SK-N-SH (cell line): ENCODE data around the gene PRKD2. TPM values are rescaled to one million over a fixed set of nuclear protein-coding genes. Genes with fewer than 3 reads are reported as not detected.

Source experiments
- CTCF ChIA-PET: fragments of 300-600, 350-600 bp; formaldehyde crosslinking; extraction: SDS; loops from one replicate; lab custom pipeline; 2021; lab: Yijun Ruan, JAX
- POLR2A ChIA-PET: fragments of 350-600 bp; sonication (Branson Sonifier 250); formaldehyde crosslinking; extraction: SDS; loops from one replicate; lab custom pipeline; 2020; ENCODE audit warnings: antibody characterized with exemption, inconsistent platforms; lab: Yijun Ruan, JAX
- DNase-seq: peaks from one replicate; pipeline ENCODE4 v3.0.0; 2012
- H2AFZ ChIP-seq: fragments of 200-600 bp; sonication (generic); 2 replicates; pipeline ENCODE4 v1.8.1; 2016; ENCODE audit warnings: antibody characterized with exemption, mild to moderate bottlenecking, low read depth
- H3F3A ChIP-seq: fragments of 200-600 bp; sonication (generic); replicated peaks from 2 replicates; pipeline ENCODE3; 2016; ENCODE audit warnings: antibody characterized with exemption, mild to moderate bottlenecking; ENCODE audit not compliant: insufficient read depth
- H3K27ac ChIP-seq, 2 experiments: fragments of 200-500 bp in 1 of 2; fragments of 200-600 bp in 1 of 2; sonication (Bioruptor generic) in 1 of 2; sonication (generic), shearing (Covaris generic) in 1 of 2; 2 replicates each; pipeline versions ENCODE4 v1.5.1 to v1.6.1; 2014 to 2016; ENCODE audit warnings: low read depth in 2 of 2, inconsistent platforms in 1 of 2, low read length in 1 of 2, mild to moderate bottlenecking in 1 of 2, mixed read lengths in 1 of 2
- H3K27me3 ChIP-seq: fragments of 200-600 bp; sonication (generic), shearing (Covaris generic); 2 replicates; pipeline ENCODE4 v1.6.1; 2016; ENCODE audit warnings: mixed run types; ENCODE audit not compliant: insufficient read depth
- H3K36me3 ChIP-seq, 2 experiments: fragments of 200-500 bp in 1 of 2; fragments of 200-600 bp in 1 of 2; sonication (Bioruptor generic) in 1 of 2; sonication (generic) in 1 of 2; replicated peaks in 1 of 2; 2 replicates each; pipeline versions ENCODE3 to v1.5.1; 2014 to 2016; ENCODE audit warnings: low read length in 1 of 2, mild to moderate bottlenecking in 1 of 2; ENCODE audit not compliant: insufficient read depth in 2 of 2, control insufficient read depth in 1 of 2
- H3K4me1 ChIP-seq, 2 experiments: fragments of 200-500 bp in 1 of 2; fragments of 200-600 bp in 1 of 2; sonication (Bioruptor generic) in 1 of 2; sonication (generic), shearing (Covaris generic) in 1 of 2; 2 replicates each; pipeline versions ENCODE4 v1.5.1 to v1.6.1; 2014 to 2016; ENCODE audit warnings: low read depth in 1 of 2, low read length in 1 of 2, mixed run types in 1 of 2; ENCODE audit not compliant: insufficient read depth in 2 of 2, control insufficient read depth in 1 of 2
- H3K4me2 ChIP-seq: fragments of 200-600 bp; sonication (generic), shearing (Covaris generic); 2 replicates; pipeline ENCODE4 v1.6.1; 2017; ENCODE audit warnings: mixed run types
- H3K4me3 ChIP-seq, 2 experiments: fragments of 200-500 bp in 1 of 2; fragments of 200-600 bp in 1 of 2; sonication (Bioruptor generic) in 1 of 2; sonication (generic), shearing (Covaris generic) in 1 of 2; 2 replicates each; pipeline versions ENCODE4 v1.5.1 to v1.8.1; 2014 to 2016; ENCODE audit warnings: low read depth in 2 of 2, inconsistent platforms in 1 of 2, low read length in 1 of 2, mild to moderate bottlenecking in 1 of 2, mixed read lengths in 1 of 2, moderate library complexity in 1 of 2
- H3K79me2 ChIP-seq: fragments of 200-600 bp; sonication (generic); 2 replicates; pipeline ENCODE4 v1.8.1; 2017; ENCODE audit warnings: mild to moderate bottlenecking; ENCODE audit not compliant: insufficient read depth
- H3K9ac ChIP-seq: fragments of 200-600 bp; sonication (generic); 2 replicates; pipeline ENCODE4 v1.6.1; 2017; ENCODE audit warnings: mixed run types
- H3K9me2 ChIP-seq: fragments of 200-600 bp; sonication (generic); 2 replicates; pipeline ENCODE4 v1.6.1; 2017; ENCODE audit warnings: mixed run types
- H3K9me3 ChIP-seq: fragments of 200-600 bp; sonication (generic); 2 replicates; pipeline ENCODE4 v1.6.1; 2017; ENCODE audit warnings: mixed run types, mild to moderate bottlenecking, moderate library complexity
- H4K20me1 ChIP-seq: fragments of 200-600 bp; sonication (generic); 2 replicates; pipeline ENCODE4 v1.6.1; 2017; ENCODE audit warnings: mild to moderate bottlenecking, mixed run types; ENCODE audit not compliant: insufficient read depth
- ELF1 ChIP-seq: IDR thresholded peaks from 2 replicates; pipeline ENCODE4 v1.4.0; 2012
- FOXJ3 ChIP-seq: sonication (generic); formaldehyde crosslinking; IDR thresholded peaks from 2 replicates; pipeline ENCODE4 v1.5.1; 2020; ENCODE audit warnings: mild to moderate bottlenecking, missing genetic modification reagents
- FOXM1 ChIP-seq: IDR thresholded peaks from 2 replicates; pipeline ENCODE4 v1.4.0; 2012; ENCODE audit warnings: low read depth, mild to moderate bottlenecking
- GABPA ChIP-seq: IDR thresholded peaks from 2 replicates; pipeline ENCODE4 v1.4.0; 2012; ENCODE audit warnings: low read depth, mild to moderate bottlenecking
- GATA2 ChIP-seq: sonication (generic); formaldehyde crosslinking; IDR thresholded peaks from 2 replicates; pipeline ENCODE4 v1.5.0; 2020; ENCODE audit warnings: mild to moderate bottlenecking, missing genetic modification reagents
- IRF3 ChIP-seq: fragments of 150-350 bp; IDR thresholded peaks from 2 replicates; pipeline ENCODE4 v1.6.1; 2016; ENCODE audit warnings: mild to moderate bottlenecking, low read depth, low read length
- JUND ChIP-seq: IDR thresholded peaks from 2 replicates; pipeline ENCODE4 v1.4.0; 2012
- NRF1 ChIP-seq: IDR thresholded peaks from 2 replicates; pipeline ENCODE4 v1.6.1; 2012; ENCODE audit warnings: low read depth, mild to moderate bottlenecking, low read length
- POLR2AphosphoS5 ChIP-seq: IDR thresholded peaks from 2 replicates; pipeline ENCODE4 v1.6.1; 2012; ENCODE audit warnings: low read depth, low read length
- RAD21 ChIP-seq: IDR thresholded peaks from 2 replicates; pipeline ENCODE4 v1.6.1; 2012; ENCODE audit warnings: mild to moderate bottlenecking, low read length
- REST ChIP-seq: IDR thresholded peaks from 2 replicates; pipeline ENCODE4 v1.6.1; 2012; ENCODE audit warnings: mild to moderate bottlenecking, low read depth, low read length, moderate library complexity
- TAF1 ChIP-seq: IDR thresholded peaks from 2 replicates; pipeline ENCODE4 v1.6.1; 2012; ENCODE audit warnings: low read depth, mild to moderate bottlenecking, low read length, moderate library complexity, borderline replicate concordance
- TEAD4 ChIP-seq: IDR thresholded peaks from 2 replicates; pipeline ENCODE4 v1.4.0; 2012; ENCODE audit warnings: mild to moderate bottlenecking, borderline replicate concordance; ENCODE audit not compliant: insufficient read depth
- USF1 ChIP-seq: IDR thresholded peaks from 2 replicates; pipeline ENCODE4 v1.4.0; 2012; ENCODE audit warnings: low read depth, borderline replicate concordance
- WGBS: methylation state at CpG from one replicate; pipeline ENCODE4 v1.1.6; 2017; ENCODE audit warnings: low lambda C conversion rate; 5-methylcytosine and 5-hydroxymethylcytosine counted together
- polyA plus RNA-seq, 3 experiments: library from polyadenylated mRNA; depleted of rRNA; stranded (reverse); fragments of >200 nt; gene quantifications; 2 replicates each; pipeline ENCODE4 v1.2.3, GENCODE V29; 2012

PRKD2 gene
- polyA plus RNA-seq, 1 of the 3 experiments (the other 2 are of a cell fraction), result 21.4 TPM

GRCh38 chr19:46726971-46727501 is 10.1 kb upstream of the PRKD2 start:
- Histone ChIP-seq H3K4me3 (no peak overlapping the region), H3K79me2 (peaks cover 24% of the 10 kb centered on the region; the same call in 1 of the 2 replicates), H3K36me3 (peaks cover 20 to 85% of the 10 kb centered on the region in 2 experiments), H3K27me3 (no peaks in the 10 kb centered on the region), H3K4me2 (no peak overlapping the region), H2AFZ (no peak overlapping the region), H3K4me1 (peaks cover 3 to 8% of the 10 kb centered on the region in 2 experiments; a peak in 2 of 4 replicates), H4K20me1 (peaks cover 44% of the 10 kb centered on the region), H3K27ac (no peak overlapping the region), H3F3A (peaks cover 5% of the 10 kb centered on the region), H3K9me2 (no peaks in the 10 kb centered on the region), H3K9me3 (no peaks in the 10 kb centered on the region), H3K9ac (no peak overlapping the region)
- ChIA-PET CTCF (interaction anchor here (0.6 to 3.8 kb wide), 9 partner anchors 11 to 118 kb away, joined by 3 to 58 read pairs (median 23); partner anchors contain the start of gene PRKD2), POLR2A (no interaction called here)
- no peak for TF ChIP-seq POLR2AphosphoS5
- TF ChIP-seq JUND, result no peak
- TF ChIP-seq FOXM1, result no peak
- TF ChIP-seq FOXJ3 (CRISPR knock-in tag), result no peak
- TF ChIP-seq TAF1, result no peak
- no peak for TF ChIP-seq RAD21
- no peak for TF ChIP-seq TEAD4
- TF ChIP-seq NRF1, result no peak
- WGBS, result 91% methylated on average over 12 of the region's 14 CpGs
- DNase-seq, result no peak

- Histone ChIP-seq H3K9ac (no peak overlapping the region), H4K20me1 (peaks cover 39% of the 10 kb centered on the region), H2AFZ (no peak overlapping the region), H3K4me1 (peaks cover 3% of the 10 kb centered on the region in 2 experiments; a peak in 2 of 4 replicates), H3K27me3 (no peaks in the 10 kb centered on the region), H3F3A (peaks cover 3% of the 10 kb centered on the region), H3K9me2 (no peaks in the 10 kb centered on the region), H3K27ac (no peak overlapping the region), H3K79me2 (peaks cover 19% of the 10 kb centered on the region; the same call in 1 of the 2 replicates), H3K9me3 (no peaks in the 10 kb centered on the region), H3K4me2 (no peak overlapping the region), H3K4me3 (no peak overlapping the region)
- DNase-seq, result no peak
- ChIA-PET POLR2A (no interaction called here), CTCF (interaction anchor here (0.6 to 3.5 kb wide), 4 partner anchors 11 to 118 kb away, joined by 3 to 44 read pairs (median 18); no protein-coding TSS in a partner anchor)
- WGBS, result 96% methylated on average over 7 of the region's 10 CpGs
- TF ChIP-seq ELF1 (no peak), GABPA (no peak), TEAD4 (no peak), IRF3 (no peak), FOXJ3 (CRISPR knock-in tag) (no peak), REST (no peak), USF1 (no peak), NRF1 (no peak), GATA2 (CRISPR knock-in tag) (no peak)
- TF ChIP-seq, all 33 proteins: peak for 0
- peaks cover 20 to 86% of the 10 kb centered on the region in 2 experiments for H3K36me3 ChIP-seq
These were observed 9.6 kb upstream of the PRKD2 start for GRCh38 chr19:46726551-46726950.
